ENCODE measurements around the gene CLIC5.

CLIC5 gene

DNA sequence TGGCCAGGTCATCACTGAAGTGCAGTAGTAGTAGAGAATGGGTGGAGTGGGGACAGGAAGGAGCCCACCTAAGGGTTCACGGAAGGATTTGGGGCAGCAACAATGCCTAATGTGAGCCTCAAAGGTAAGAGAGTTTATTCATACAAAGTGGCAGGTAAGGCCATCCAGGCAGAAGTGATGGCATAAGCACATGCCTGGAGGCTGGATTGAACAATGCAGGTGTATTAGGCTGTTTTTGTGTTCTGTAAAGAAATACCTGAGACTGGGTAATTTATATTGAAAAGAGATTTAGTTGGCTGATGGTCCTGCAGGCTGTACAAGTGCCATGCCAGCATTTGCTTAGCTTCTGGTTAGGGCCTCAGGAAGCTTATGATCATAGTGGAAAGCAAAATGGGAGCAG is 48.3 kb downstream of the CLIC5 start:
- Histone ChIP-seq H2AFZ (ENCODE audit: low read length) (no peak overlapping the region), H3K9ac (ENCODE audit: low read depth, low read length, poor library complexity, severe bottlenecking) (no peak overlapping the region), H3K36me3 (ENCODE audit: insufficient read depth, low read length) (no peaks in the 10 kb centered on the region), H3K27me3 (ENCODE audit: insufficient read depth, low read length, poor library complexity, severe bottlenecking) (no peaks in the 10 kb centered on the region), H3K9me2 (replicated peaks; ENCODE audit: low read depth, low read length) (no peaks in the 10 kb centered on the region), H3K4me1 (ENCODE audit: insufficient read depth, low read length, poor library complexity, severe bottlenecking) (peaks cover 19% of the 10 kb centered on the region), H3F3A (ENCODE audit: low read depth) (no peaks in the 10 kb centered on the region), H3K79me2 (ENCODE audit: insufficient read depth, low read length) (no peaks in the 10 kb centered on the region), H4K20me1 (ENCODE audit: insufficient read depth, low read length, poor library complexity, severe bottlenecking) (no peaks in the 10 kb centered on the region), H3K9me3 (ENCODE audit: insufficient read depth, low read depth, low read length) (no peaks in the 10 kb centered on the region), H3K4me3 (ENCODE audit: low read length, poor library complexity, severe bottlenecking) (no peak overlapping the region), H3K4me2 (ENCODE audit: low read depth, low read length, poor library complexity, severe bottlenecking) (no peak overlapping the region)
- no peak for TF ChIP-seq EZH2phosphoT487 (IDR thresholded peaks at IDR 0.05; ENCODE audit: borderline replicate concordance)
- TF ChIP-seq, protein P1, sequence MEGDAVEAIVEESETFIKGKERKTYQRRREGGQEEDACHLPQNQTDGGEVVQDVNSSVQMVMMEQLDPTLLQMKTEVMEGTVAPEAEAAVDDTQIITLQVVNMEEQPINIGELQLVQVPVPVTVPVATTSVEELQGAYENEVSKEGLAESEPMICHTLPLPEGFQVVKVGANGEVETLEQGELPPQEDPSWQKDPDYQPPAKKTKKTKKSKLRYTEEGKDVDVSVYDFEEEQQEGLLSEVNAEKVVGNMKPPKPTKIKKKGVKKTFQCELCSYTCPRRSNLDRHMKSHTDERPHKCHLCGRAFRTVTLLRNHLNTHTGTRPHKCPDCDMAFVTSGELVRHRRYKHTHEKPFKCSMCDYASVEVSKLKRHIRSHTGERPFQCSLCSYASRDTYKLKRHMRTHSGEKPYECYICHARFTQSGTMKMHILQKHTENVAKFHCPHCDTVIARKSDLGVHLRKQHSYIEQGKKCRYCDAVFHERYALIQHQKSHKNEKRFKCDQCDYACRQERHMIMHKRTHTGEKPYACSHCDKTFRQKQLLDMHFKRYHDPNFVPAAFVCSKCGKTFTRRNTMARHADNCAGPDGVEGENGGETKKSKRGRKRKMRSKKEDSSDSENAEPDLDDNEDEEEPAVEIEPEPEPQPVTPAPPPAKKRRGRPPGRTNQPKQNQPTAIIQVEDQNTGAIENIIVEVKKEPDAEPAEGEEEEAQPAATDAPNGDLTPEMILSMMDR (conservative IDR thresholded peaks at IDR 0.05; ENCODE audit: low read length), result no peak

DNA sequence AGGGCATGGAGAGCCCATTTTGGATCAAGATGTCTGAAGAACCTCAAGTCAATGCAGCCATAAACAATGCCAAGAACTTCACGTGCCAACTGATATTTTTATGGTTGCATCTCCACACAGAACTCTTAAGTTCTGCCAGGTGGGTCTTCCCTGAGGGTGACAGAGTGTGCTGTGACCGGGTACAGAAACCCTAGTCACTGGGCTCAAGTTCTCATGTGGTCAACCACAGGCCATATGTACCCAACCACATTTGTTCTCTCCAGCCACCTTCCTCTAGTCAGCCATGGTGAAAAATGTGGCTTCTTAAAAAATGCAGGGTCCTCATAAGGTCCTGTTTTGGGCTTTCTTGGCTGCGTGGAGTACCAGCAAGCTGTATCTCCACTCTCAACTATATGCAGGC is 48.9 kb downstream of the CLIC5 start:
- no peak overlapping the region for H3K4me2 ChIP-seq (ENCODE audit: low read depth, low read length, poor library complexity, severe bottlenecking)

DNA sequence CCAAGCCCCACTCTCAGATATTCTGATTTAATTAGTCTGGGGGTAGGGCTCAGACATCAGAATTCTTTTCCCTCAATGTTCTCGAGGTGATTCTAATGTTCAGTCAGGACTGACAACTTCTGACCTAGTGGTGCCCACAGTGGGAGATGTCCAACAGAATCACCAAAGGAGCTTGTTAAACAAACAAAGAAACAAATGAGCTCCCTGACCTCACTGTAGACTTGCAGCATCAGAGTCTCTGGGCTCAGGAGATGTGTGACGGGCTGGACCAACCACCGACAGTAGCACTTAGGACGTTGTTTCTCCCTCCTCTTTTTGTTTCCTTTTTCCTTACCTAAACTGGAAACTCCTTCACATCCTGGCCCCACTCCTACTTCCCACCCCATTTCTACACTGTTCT is 49.3 kb downstream of the CLIC5 start:
- H3K79me2 ChIP-seq (ENCODE audit: insufficient read depth, low read length), result no peaks in the 10 kb centered on the region
- H2AFZ ChIP-seq (ENCODE audit: low read length), result no peak overlapping the region
- no peaks in the 10 kb centered on the region for H3K27me3 ChIP-seq (ENCODE audit: insufficient read depth, low read length, poor library complexity, severe bottlenecking)
- TF ChIP-seq, protein P1 (conservative IDR thresholded peaks at IDR 0.05; ENCODE audit: low read length), result no peak
- TF ChIP-seq EZH2phosphoT487 (IDR thresholded peaks at IDR 0.05; ENCODE audit: borderline replicate concordance), result no peak
- no peak overlapping the region for H3K9ac ChIP-seq (ENCODE audit: low read depth, low read length, poor library complexity, severe bottlenecking)
- H3K4me2 ChIP-seq (ENCODE audit: low read depth, low read length, poor library complexity, severe bottlenecking), result no peak overlapping the region
- no peak overlapping the region for H3K4me3 ChIP-seq (ENCODE audit: low read length, poor library complexity, severe bottlenecking)
- peaks cover 19% of the 10 kb centered on the region for H3K4me1 ChIP-seq (ENCODE audit: insufficient read depth, low read length, poor library complexity, severe bottlenecking)
- H4K20me1 ChIP-seq (ENCODE audit: insufficient read depth, low read length, poor library complexity, severe bottlenecking), result no peaks in the 10 kb centered on the region
- H3F3A ChIP-seq (ENCODE audit: low read depth), result no peaks in the 10 kb centered on the region
- H3K36me3 ChIP-seq (ENCODE audit: insufficient read depth, low read length), result no peaks in the 10 kb centered on the region
- H3K9me2 ChIP-seq (replicated peaks; ENCODE audit: low read depth, low read length), result no peaks in the 10 kb centered on the region
- H3K9me3 ChIP-seq (ENCODE audit: insufficient read depth, low read depth, low read length), result no peaks in the 10 kb centered on the region

More for the DNA sequence above, 48.9 kb downstream of the CLIC5 start:
- TF ChIP-seq, protein P1 (conservative IDR thresholded peaks at IDR 0.05; ENCODE audit: low read length), result no peak
- TF ChIP-seq EZH2phosphoT487 (IDR thresholded peaks at IDR 0.05; ENCODE audit: borderline replicate concordance), result no peak
- H4K20me1 ChIP-seq (ENCODE audit: insufficient read depth, low read length, poor library complexity, severe bottlenecking), result no peaks in the 10 kb centered on the region
- H3K79me2 ChIP-seq (ENCODE audit: insufficient read depth, low read length), result no peaks in the 10 kb centered on the region
- no peak overlapping the region for H3K4me3 ChIP-seq (ENCODE audit: low read length, poor library complexity, severe bottlenecking)
- H3K9me2 ChIP-seq (replicated peaks; ENCODE audit: low read depth, low read length), result no peaks in the 10 kb centered on the region
- H3K9me3 ChIP-seq (ENCODE audit: insufficient read depth, low read depth, low read length), result no peaks in the 10 kb centered on the region
- H2AFZ ChIP-seq (ENCODE audit: low read length), result no peak overlapping the region
- H3K4me1 ChIP-seq (ENCODE audit: insufficient read depth, low read length, poor library complexity, severe bottlenecking), result peaks cover 19% of the 10 kb centered on the region
- no peaks in the 10 kb centered on the region for H3K36me3 ChIP-seq (ENCODE audit: insufficient read depth, low read length)
- H3K9ac ChIP-seq (ENCODE audit: low read depth, low read length, poor library complexity, severe bottlenecking), result no peak overlapping the region
- no peaks in the 10 kb centered on the region for H3F3A ChIP-seq (ENCODE audit: low read depth)
- H3K27me3 ChIP-seq (ENCODE audit: insufficient read depth, low read length, poor library complexity, severe bottlenecking), result no peaks in the 10 kb centered on the region
